ENCODE data around the gene ZNF292.
"Not testable (repeated sequence)": the region's sequence is repeated elsewhere in the genome, so short reads cannot be mapped to it uniquely, and the experiment has no call there.

The ZNF292 gene

GRCh38 chr6:87279196-87279595 lies 123.8 kb downstream of the ZNF292 start:
- no peak for DNase-seq

- peak; percentile 38 for DNase-seq
Measured at GRCh38 chr6:87281426-87281825, 126.1 kb downstream of the ZNF292 start.

- no peak for DNase-seq
Measured at GRCh38 chr6:87282743-87283142, 127.4 kb downstream of the ZNF292 start.

- DNase-seq: no peak
Measured at GRCh38 chr6:87283461-87283860, 128.1 kb downstream of the ZNF292 start.

GRCh38 chr6:87287251-87287650 lies 131.9 kb downstream of the ZNF292 start:
- DNase-seq: no peak

- no peak for DNase-seq
Measured at GRCh38 chr6:87289571-87289970, 134.2 kb downstream of the ZNF292 start.

- peak; percentile 78 for DNase-seq
Measured at GRCh38 chr6:87291883-87292282, 136.5 kb downstream of the ZNF292 start.

- no peak for DNase-seq
Measured at GRCh38 chr6:87293526-87293925, 138.2 kb downstream of the ZNF292 start.

- no peak for DNase-seq
Measured at GRCh38 chr6:87297119-87297518, 141.8 kb downstream of the ZNF292 start.

GRCh38 chr6:87301277-87301676 lies 145.9 kb downstream of the ZNF292 start:
- DNase-seq: not testable (repeated sequence)

GRCh38 chr6:87308970-87309369 lies 153.6 kb downstream of the ZNF292 start:
- no peak for DNase-seq

GRCh38 chr6:87312860-87313259 lies 157.5 kb downstream of the ZNF292 start:
- no peak for DNase-seq
